T-helper 22 cell (primary cell): ENCODE results near the gene KIDINS220.

Experiments
- DNase-seq: peaks from one replicate; pipeline ENCODE4 v3.0.0-alpha.2; 2020; ENCODE audit warnings: low read depth

Gene KIDINS220

GRCh38 chr2:8697190-8697589 is 140.2 kb downstream of the KIDINS220 start:
- no peak for DNase-seq

- DNase-seq, result no peak
Observed at GRCh38 chr2:8694737-8695136, 142.7 kb downstream of the KIDINS220 start.

GRCh38 chr2:8693157-8693821 is 144.1 kb downstream of the KIDINS220 start:
- DNase-seq, result no peak

GRCh38 chr2:8692783-8693156 is 144.6 kb downstream of the KIDINS220 start:
- DNase-seq, result no peak

- DNase-seq, result no peak
Observed at GRCh38 chr2:8691859-8692437, 145.5 kb downstream of the KIDINS220 start.

GRCh38 chr2:8685697-8686358 is 151.6 kb downstream of the KIDINS220 start:
- peak; percentile 51 for DNase-seq

GRCh38 chr2:8684878-8685696 is 152.3 kb downstream of the KIDINS220 start:
- DNase-seq, result no peak

- DNase-seq, result peak; percentile 27
Observed at GRCh38 chr2:8684540-8684877, 152.9 kb downstream of the KIDINS220 start.

- DNase-seq, result no peak
Observed at GRCh38 chr2:8682719-8683667, 154.4 kb downstream of the KIDINS220 start.

- DNase-seq, result peak; percentile 98
Observed at GRCh38 chr2:8681786-8682692, 155.4 kb downstream of the KIDINS220 start, which contains the start of gene ID2. Gene ID2, plus strand, starts transcription at chr2:8682056. Its CDS starts 110 bp downstream, at chr2:8682166.

GRCh38 chr2:8680822-8681760 is 156.3 kb downstream of the KIDINS220 start:
- peak; percentile 60 for DNase-seq

- no peak for DNase-seq
Observed at GRCh38 chr2:8679827-8680731, 157.3 kb downstream of the KIDINS220 start.

GRCh38 chr2:8679567-8679826 is 157.9 kb downstream of the KIDINS220 start:
- DNase-seq, result no peak
